ENCODE data around the gene GRIN1.
A peak's percentile ranks its signal among the peaks of the same experiment; 100 is the strongest.

Gene GRIN1

GRCh38 chr9:137166380-137167229 lies 27.7 kb downstream of the GRIN1 start:
- no peak for DNase-seq

DNA sequence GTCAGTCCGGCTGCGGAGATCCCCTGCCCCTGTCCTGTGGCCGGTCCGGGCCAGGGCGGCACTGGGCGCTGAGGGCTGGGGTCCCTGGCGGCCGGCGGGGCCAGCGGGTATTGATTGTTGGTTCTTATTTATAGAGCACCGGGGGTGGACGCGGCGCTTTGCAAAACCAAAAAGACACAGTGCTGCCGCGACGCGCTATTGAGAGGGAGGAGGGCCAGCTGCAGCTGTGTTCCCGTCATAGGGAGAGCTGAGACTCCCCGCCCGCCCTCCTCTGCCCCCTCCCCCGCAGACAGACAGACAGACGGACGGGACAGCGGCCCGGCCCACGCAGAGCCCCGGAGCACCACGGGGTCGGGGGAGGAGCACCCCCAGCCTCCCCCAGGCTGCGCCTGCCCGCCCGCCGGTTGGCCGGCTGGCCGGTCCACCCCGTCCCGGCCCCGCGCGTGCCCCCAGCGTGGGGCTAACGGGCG lies 28.4 kb downstream of the GRIN1 start:
- DNase-seq, result peak; percentile 27 to 33

GRCh38 chr9:137167747-137168572 lies 29.0 kb downstream of the GRIN1 start:
- peak in 1 of 2 experiments; percentile 56 for DNase-seq

GRCh38 chr9:137168573-137168903 lies 29.6 kb downstream of the GRIN1 start:
- peak in 1 of 2 experiments; percentile 47 for DNase-seq

GRCh38 chr9:137168904-137169856 lies 30.2 kb downstream of the GRIN1 start:
- DNase-seq, result peak; percentile 79 to 92

DNA sequence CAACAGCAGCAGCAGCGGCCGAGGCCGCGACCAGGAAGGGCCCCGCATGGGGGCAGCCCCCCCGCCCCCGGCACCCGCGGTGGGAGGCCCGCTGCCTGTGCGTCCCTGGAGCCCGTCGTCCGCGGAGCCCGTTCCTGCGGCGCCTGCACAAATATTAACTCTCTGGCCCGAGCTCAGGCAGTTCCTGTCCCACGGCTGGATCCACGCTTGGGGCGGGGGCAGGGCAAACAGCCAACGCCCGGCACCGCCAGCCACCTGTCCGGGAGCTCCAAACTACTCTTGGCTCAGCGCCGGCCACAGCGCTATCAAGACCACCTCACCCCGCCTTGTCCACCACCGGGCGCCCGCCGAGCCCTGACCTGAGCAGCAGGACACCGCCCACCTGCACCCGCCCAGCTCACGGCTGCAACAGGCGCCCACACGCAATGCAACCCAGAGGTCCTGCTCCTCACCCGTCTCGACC lies 31.0 kb downstream of the GRIN1 start, which contains the start of gene LRRC26:
Gene LRRC26 (minus strand): TSS at position 156 of the 463 bp plus-strand sequence. CDS start 108 bp downstream, at position 48.
- no peak for DNase-seq

DNA sequence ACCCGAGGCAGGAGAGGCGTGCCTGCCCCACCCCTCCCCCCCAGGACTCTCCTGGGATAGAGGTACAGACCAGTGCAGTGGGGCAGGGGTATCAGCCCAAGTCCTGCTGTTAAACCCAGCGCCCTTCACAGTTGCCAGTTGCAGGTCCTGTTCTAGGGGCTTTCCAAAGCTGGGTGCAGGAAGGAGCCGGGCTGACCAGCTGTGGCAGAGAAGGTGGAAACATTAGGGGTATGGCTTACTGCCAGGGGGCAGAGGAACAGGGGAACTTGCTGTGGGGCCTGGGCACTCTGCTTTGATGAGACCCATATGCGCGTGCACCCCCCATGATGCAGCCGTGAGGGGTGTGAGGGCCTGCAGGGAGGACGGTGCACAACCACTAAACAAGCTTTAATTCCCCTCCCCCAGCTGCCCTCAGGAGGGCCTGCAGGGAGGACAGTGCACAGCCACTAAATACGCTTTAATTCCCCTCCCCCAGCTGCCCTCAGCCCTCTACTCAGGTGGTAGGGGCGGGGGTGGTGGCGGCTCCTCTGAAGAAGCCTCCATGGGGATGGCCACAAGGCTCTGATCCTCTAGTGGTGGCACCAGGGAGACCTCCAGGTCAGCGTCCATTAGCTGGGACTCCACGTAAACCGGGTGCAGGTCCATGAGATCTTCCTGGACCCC lies 31.7 kb downstream of the GRIN1 start:
- DNase-seq, result no peak

- no peak for DNase-seq
Observed at GRCh38 chr9:137171149-137171900, 32.4 kb downstream of the GRIN1 start.

- DNase-seq, result peak; percentile 66 to 88
Observed at GRCh38 chr9:137172901-137173795, 34.2 kb downstream of the GRIN1 start.

- DNase-seq, result no peak
Observed at GRCh38 chr9:137173796-137174664, 35.1 kb downstream of the GRIN1 start.

DNA sequence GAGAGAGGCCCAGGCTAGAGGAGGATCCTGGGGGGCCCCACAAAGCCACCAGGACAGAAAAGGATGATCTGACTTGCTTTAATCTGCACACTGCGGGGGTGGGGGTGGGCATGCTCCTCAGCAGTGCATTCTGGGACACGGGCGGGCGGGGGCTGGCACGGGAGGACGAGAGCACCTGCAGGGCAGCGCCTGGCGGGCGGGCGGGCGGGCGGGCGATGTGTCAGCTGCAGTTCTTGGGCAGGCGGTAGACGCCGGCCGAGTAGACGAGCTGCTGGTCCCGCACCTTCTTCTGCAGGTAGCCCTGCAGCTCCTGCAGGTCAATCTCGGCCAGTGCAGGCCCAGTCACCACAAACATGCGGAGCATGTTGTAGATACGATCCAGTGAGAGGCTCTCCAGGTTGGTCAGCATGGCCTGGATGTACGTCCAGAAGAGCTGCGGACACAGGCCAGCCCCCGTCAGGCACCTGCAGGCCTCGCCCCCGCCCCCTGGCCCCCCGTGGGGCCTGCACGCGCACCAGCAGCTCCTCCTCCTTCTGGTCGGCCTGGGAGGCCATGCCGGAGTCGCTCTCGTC lies 35.9 kb downstream of the GRIN1 start:
- DNase-seq, result no peak

- DNase-seq, result peak in 1 of 2 experiments; percentile 25
Observed at GRCh38 chr9:137175345-137175961, 36.5 kb downstream of the GRIN1 start.

DNA sequence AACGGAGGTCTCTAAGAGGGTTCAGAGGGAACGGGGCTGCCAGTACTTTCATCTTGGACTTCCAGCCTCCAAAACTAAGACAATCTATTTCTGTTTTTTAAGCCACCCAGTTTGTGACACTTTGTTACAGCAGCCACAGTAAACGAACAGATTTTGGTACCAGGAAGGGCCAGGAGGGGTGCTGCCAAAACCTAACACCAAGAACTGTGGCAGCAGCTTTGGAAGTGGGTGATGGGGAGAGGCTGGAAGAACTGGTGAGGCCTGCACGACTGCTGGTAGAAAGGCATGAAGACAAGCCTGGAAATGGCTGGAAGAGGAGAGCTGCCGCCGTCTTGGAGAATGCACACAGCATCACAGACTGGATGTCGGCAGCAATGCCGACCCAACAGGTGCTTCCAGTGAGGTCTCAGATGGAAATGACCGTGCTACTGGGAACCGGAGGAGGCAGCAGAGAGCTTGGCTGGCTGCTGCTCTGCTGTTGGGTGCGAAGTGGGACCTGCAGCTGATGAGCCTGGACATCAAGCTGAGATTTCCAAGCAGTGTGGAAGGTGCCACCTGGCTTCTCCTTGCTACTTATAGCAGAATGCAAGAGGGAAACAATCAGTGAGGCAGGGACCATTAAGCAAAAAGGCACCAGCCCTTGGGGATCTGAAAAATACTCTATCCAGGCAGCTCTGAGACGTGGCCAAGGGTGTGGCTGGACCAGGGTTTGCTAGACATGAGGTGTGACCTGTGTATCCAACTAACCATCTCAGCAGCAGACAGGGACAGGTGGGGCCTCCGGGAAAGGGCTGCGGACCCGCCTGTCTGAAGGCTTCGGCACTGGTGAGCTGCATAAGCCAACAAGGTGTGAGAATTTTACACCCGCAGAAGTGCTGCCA lies 37.6 kb downstream of the GRIN1 start:
- DNase-seq, result peak in 1 of 2 experiments; percentile 74

DNA sequence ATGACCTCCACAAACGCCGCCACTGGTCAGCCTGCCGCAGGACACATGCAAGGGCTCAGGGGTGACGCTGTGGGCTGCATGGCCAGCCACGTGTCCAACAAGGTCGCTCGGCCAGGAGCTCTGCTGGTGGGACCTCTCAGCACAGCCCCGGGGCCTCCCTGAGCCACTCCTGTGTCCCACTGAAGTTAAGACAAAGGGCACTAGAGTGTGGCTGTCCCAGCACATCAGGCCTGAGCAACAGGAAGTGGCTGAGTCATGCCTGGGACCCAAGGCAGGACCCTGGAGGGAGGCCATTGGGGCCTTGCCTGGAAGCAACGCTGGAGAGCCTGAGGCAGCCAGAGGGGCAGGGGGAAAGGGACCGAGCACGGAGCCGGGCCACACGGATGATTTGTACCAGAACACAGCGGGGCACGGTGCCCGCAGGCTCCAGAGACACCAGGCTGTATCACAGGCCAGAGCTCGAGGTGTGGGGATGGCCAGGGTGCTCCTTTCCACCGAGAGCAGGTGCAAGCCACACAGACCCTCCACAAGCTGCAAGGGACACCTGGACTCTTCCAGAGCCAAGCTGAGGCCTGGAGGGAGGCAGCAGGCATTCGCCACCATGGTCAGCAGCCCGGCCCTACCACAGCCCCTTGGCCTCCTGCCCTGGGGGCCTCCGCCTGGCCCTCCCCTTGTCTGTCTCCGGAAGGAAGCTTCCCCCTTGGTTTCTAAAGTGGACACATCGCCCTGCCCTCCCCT lies 39.4 kb downstream of the GRIN1 start:
- DNase-seq, result no peak

DNA sequence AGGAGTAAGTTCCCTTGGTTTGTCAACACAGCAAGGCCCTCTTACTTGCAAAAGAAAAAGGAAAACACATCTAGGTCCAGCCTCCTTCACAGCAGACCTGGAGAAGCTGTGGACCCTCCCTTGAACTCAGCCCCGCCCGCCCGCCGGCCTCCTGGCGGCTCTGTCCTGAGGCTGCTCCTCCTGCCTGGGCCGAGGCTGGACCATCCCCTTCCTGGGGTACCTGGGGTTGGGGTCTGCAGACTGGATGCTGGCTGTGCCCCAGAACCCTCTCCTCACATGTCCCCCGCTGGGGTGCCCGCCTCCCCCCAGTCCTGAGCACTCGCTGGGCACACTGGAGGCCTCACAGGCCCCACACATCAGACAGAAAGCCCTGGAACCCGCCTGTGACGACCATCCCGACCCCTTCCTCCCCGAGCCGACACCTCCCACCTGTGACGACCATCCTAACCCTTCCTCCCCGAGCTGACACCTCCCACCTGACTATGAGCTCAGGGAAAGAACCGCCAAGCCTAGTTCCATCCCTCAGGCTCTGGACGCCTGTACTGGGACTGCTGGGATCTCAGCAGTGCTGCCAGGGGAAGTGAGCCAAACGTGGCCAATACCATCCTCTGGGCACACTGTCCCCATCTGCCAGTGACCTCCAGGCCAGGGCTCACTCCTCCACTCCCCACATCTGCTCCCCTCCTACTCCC lies 40.1 kb downstream of the GRIN1 start:
- DNase-seq, result no peak

GRCh38 chr9:137179761-137180160 lies 40.8 kb downstream of the GRIN1 start:
- no peak for DNase-seq

Measured in NCI-H524 (cell line).